Measurements from ENCODE around the gene LILRA5. TPM values are rescaled to one million over a fixed set of nuclear protein-coding genes. Genes with fewer than 3 reads are reported as not detected.

Gene LILRA5
- total and polyA plus RNA-seq, 2 of the 8 experiments (the other 6 are each of a cell fraction or from before 2014, with no cell fraction given): not detected

DNA sequence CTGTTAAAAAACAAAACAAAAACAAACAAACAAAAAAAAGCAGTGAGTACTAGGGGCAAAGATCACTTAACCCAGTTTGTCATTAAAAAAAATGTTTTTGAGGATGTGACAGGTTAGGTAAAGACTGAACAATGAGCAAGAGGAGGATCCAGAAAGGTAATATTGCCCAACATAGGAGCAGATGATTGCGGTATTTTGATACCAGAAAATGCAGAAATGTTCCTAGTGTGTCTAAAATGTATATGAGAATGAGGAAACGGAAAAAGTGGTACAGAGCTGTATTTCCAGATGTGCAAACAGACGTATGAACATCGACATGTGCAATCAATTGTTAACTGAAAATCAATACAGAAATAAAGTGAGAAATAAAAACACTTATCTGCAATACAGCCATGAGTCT, 30.9 kb upstream of the LILRA5 start:
- H3K18ac ChIP-seq (ENCODE audit: extremely low read depth, low read length): no peak overlapping the region
- WGBS, 2 experiments (ENCODE audit: extremely low coverage in 1 of 2, insufficient coverage in 1 of 2, insufficient read length in 1 of 2, insufficient replicate concordance in 2 of 2, low coverage in 1 of 2, low lambda C conversion rate in 2 of 2, missing lambda C conversion rate in 1 of 2): 85% methylated on average over 4 of the region's 4 CpGs; no CpG with 5 or more reads in 1 of the 2 experiments
- H2BK12ac ChIP-seq (ENCODE audit: low read depth, low read length): no peak overlapping the region
- no peak overlapping the region for H3K14ac ChIP-seq (ENCODE audit: insufficient read length)
- TF ChIP-seq, protein P1, sequence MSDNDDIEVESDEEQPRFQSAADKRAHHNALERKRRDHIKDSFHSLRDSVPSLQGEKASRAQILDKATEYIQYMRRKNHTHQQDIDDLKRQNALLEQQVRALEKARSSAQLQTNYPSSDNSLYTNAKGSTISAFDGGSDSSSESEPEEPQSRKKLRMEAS (IDR thresholded peaks at IDR 0.05): no peak
- no peak for TF ChIP-seq ZNF274 (IDR thresholded peaks at IDR 0.05; ENCODE audit: borderline replicate concordance, extremely low read depth, low read length)
- no peak for TF ChIP-seq GABPA (IDR thresholded peaks at IDR 0.05; ENCODE audit: borderline replicate concordance, insufficient read depth, low read length)
- TF ChIP-seq SIN3A (conservative IDR thresholded peaks at IDR 0.05 in 1 of 2, IDR thresholded peaks at IDR 0.05 in 1 of 2; ENCODE audit: low read depth in 1 of 2, low read length in 2 of 2): no peak
- TF ChIP-seq RAD21 (IDR thresholded peaks at IDR 0.05 in 1 of 2, conservative IDR thresholded peaks at IDR 0.05 in 1 of 2; ENCODE audit: low read depth in 2 of 2, low read length in 2 of 2): no peak
- no peak for TF ChIP-seq CBX8 (IDR thresholded peaks at IDR 0.05; ENCODE audit: borderline replicate concordance, low read depth, low read length)
- H2BK15ac ChIP-seq (ENCODE audit: low read length): no peak overlapping the region
- no peak overlapping the region for H2AK5ac ChIP-seq (ENCODE audit: low read depth, low read length)
- no peaks in the 10 kb centered on the region for H3K9me3 ChIP-seq (ENCODE audit: insufficient read depth in 2 of 2, low read depth in 1 of 2, low read length in 1 of 2)
- H3K56ac ChIP-seq (replicated peaks; ENCODE audit: insufficient read length, low read depth, low read length): no peak overlapping the region
- DNase-seq (ENCODE audit: low read depth in 1 of 2, low spot score in 2 of 2) (no peak), FAIRE-seq (no peak)
- no peaks in the 10 kb centered on the region for H3K79me1 ChIP-seq (ENCODE audit: low read depth, low read length)
- no peak overlapping the region for H4K91ac ChIP-seq (replicated peaks; ENCODE audit: insufficient read length, low read length)
- H3K4me2 ChIP-seq (ENCODE audit: insufficient read depth in 1 of 2, low read depth in 2 of 2, low read length in 2 of 2): no peak overlapping the region
- no peak overlapping the region for H2BK120ac ChIP-seq (replicated peaks; ENCODE audit: low read depth, low read length)
- H4K5ac ChIP-seq (ENCODE audit: insufficient read length, low read depth, low read length): no peak overlapping the region
- no peaks in the 10 kb centered on the region for H3K4me1 ChIP-seq (replicated peaks in 1 of 4; ENCODE audit: control insufficient read depth in 3 of 4, insufficient read depth in 4 of 4, low read length in 3 of 4)
- no peak overlapping the region for H3K9ac ChIP-seq (replicated peaks in 1 of 4; ENCODE audit: extremely low read depth in 1 of 4, low read depth in 3 of 4, low read length in 3 of 4)
- H3K23me2 ChIP-seq (ENCODE audit: low read depth, low read length): no peaks in the 10 kb centered on the region
- POLR2A ChIA-PET (ENCODE audit: partially characterized antibody): no interaction called here
- no peaks in the 10 kb centered on the region for H4K20me1 ChIP-seq (replicated peaks in 1 of 2; ENCODE audit: control insufficient read depth in 1 of 2, insufficient read depth in 2 of 2, low read length in 2 of 2)
- no peak overlapping the region for H4K8ac ChIP-seq (ENCODE audit: extremely low read depth, insufficient read depth, low read length)
- H3K27ac ChIP-seq (ENCODE audit: low read depth, low read length): no peak overlapping the region
- no peak overlapping the region for H3K4me3 ChIP-seq (ENCODE audit: extremely low read depth in 1 of 4, insufficient read depth in 2 of 4, low read depth in 3 of 4, low read length in 4 of 4)
- no peak overlapping the region for H2BK5ac ChIP-seq (ENCODE audit: low read depth, low read length)
- no peak overlapping the region for H3K4ac ChIP-seq (replicated peaks; ENCODE audit: insufficient read length, low read depth, low read length)
- H3K36me3 ChIP-seq (ENCODE audit: control insufficient read depth in 2 of 4, insufficient read depth in 4 of 4, low read length in 3 of 4): no peaks in the 10 kb centered on the region
- no peak overlapping the region for H3K23ac ChIP-seq (ENCODE audit: insufficient read length)
- H3K79me2 ChIP-seq (ENCODE audit: control insufficient read depth in 1 of 2, insufficient read depth in 2 of 2, low read length in 2 of 2): no peaks in the 10 kb centered on the region
- H3K27me3 ChIP-seq (replicated peaks in 1 of 4; ENCODE audit: control insufficient read depth in 3 of 4, extremely low read depth in 1 of 4, insufficient read depth in 3 of 4, low read length in 3 of 4): no peaks in the 10 kb centered on the region
- no peak overlapping the region for H2BK20ac ChIP-seq (ENCODE audit: low read length)
- H2AFZ ChIP-seq (ENCODE audit: low read length): no peak overlapping the region
- CTCF ChIA-PET (ENCODE audit: partially characterized antibody): interaction anchor here (1.6 kb wide), 1 partner anchor 9 kb away, joined by 3 read pairs; no protein-coding TSS in a partner anchor

All from H1 (cell line).